SU-DHL-6 (cell line): Measurements from ENCODE around the gene DDX28.

ENCODE experiments used
- H2AFZ ChIP-seq: fragments of 200-600 bp; sonication (generic); 2 replicates; pipeline ENCODE4 v1.6.1; 2014; ENCODE audit warnings: low read depth, mild to moderate bottlenecking, moderate library complexity, mixed read lengths, antibody characterized with exemption, low read length; ENCODE audit not compliant: severe bottlenecking
- H3F3A ChIP-seq: fragments of 200-600 bp; shearing (Covaris generic); 2 replicates; pipeline ENCODE4 v1.6.0; 2016; ENCODE audit warnings: antibody characterized with exemption, mild to moderate bottlenecking; ENCODE audit not compliant: insufficient read depth
- H3K27ac ChIP-seq: fragments of 200-600 bp; sonication (generic); 2 replicates; pipeline ENCODE4 v1.5.1; 2016; ENCODE audit warnings: low read depth, mild to moderate bottlenecking, low read length, moderate library complexity, mixed read lengths
- H3K27me3 ChIP-seq: fragments of 200-600 bp; sonication (generic), shearing (Covaris generic); 2 replicates; pipeline ENCODE4 v1.6.0; 2014; ENCODE audit warnings: mild to moderate bottlenecking, low read length
- H3K36me3 ChIP-seq: fragments of 200-600 bp; sonication (generic); 2 replicates; pipeline ENCODE4 v1.6.1; 2014; ENCODE audit warnings: mild to moderate bottlenecking, low read length, mixed read lengths
- H3K4me2 ChIP-seq: fragments of 300-600, 200-600 bp; shearing (Covaris generic), sonication (generic); 2 replicates; pipeline ENCODE4 v1.6.0; 2014; ENCODE audit warnings: low read length, low read depth, mild to moderate bottlenecking; ENCODE audit not compliant: poor library complexity, severe bottlenecking
- H3K4me3 ChIP-seq: fragments of 200-600 bp; sonication (generic); 2 replicates; pipeline ENCODE4 v1.5.1; 2014; ENCODE audit warnings: antibody characterized with exemption, low read length, mild to moderate bottlenecking, mixed read lengths; ENCODE audit not compliant: insufficient read depth, poor library complexity, severe bottlenecking
- H3K79me2 ChIP-seq: fragments of 200-600 bp; sonication (generic); 2 replicates; pipeline ENCODE4 v1.6.1; 2014; ENCODE audit warnings: mild to moderate bottlenecking, low read length, moderate library complexity; ENCODE audit not compliant: insufficient read depth
- H3K9ac ChIP-seq: fragments of 200-600 bp; sonication (generic); 2 replicates; pipeline ENCODE4 v1.7.0; 2014; ENCODE audit warnings: mild to moderate bottlenecking, low read length
- H3K9me2 ChIP-seq: fragments of 200-600 bp; sonication (generic); replicated peaks from 2 replicates; pipeline ENCODE4 v1.6.1; 2014; ENCODE audit warnings: low read length; ENCODE audit not compliant: insufficient read depth
- H3K9me3 ChIP-seq: fragments of 200-600 bp; sonication (generic); 2 replicates; pipeline ENCODE4 v1.6.1; 2014; ENCODE audit warnings: low read length, mixed read lengths; ENCODE audit not compliant: insufficient read depth
- H4K20me1 ChIP-seq: fragments of 200-600 bp; sonication (generic); 2 replicates; pipeline ENCODE4 v1.6.1; 2014; ENCODE audit warnings: low read depth, mild to moderate bottlenecking, antibody characterized with exemption, low read length, moderate library complexity, mixed read lengths
- EZH2phosphoT487 ChIP-seq: fragments of 200-600 bp; sonication (generic), shearing (Covaris generic); conservative IDR thresholded peaks from 2 replicates; pipeline ENCODE4 v1.6.1; 2018; ENCODE audit warnings: mild to moderate bottlenecking, antibody characterized with exemption, low read length, moderate library complexity, mixed read lengths
- TF ChIP-seq, protein P1 (sequence below): fragments of 200-600 bp; sonication (generic); IDR thresholded peaks from one replicate; pipeline ENCODE4 v1.5.1; 2017; ENCODE audit warnings: antibody characterized with exemption, mild to moderate bottlenecking, low read length, moderate library complexity; ENCODE audit not compliant: insufficient read depth, poor library complexity, severe bottlenecking

The DDX28 gene

DNA sequence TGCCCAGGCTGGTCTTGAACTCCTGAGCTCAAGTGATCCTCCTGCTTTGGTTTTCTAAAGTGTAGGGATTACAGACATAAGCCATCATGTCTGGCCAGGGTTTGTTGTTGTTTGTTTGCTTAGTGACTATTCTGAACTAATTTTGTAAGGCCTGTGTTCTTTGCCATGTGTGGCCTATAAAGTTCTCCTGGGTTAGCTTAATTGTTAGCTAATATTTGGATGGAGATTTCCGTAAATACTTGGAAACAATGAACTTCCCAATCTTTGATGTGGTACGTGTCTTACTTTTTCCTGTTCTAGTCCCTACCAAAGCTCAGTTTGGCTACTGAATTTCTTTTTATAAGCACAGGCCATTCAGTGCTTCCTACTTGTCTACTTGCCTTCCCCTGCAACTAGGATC lies 25.0 kb upstream of the DDX28 start:
- no peaks in the 10 kb centered on the region for H3K79me2 ChIP-seq
- H3F3A ChIP-seq = 0 out of 2 replicates have a peak, but pooled peaks cover 5% of the 10 kb centered on the region
- H2AFZ ChIP-seq = no peak overlapping the region
- H3K9ac ChIP-seq = no peak overlapping the region
- no peaks in the 10 kb centered on the region for H4K20me1 ChIP-seq
- no peaks in the 10 kb centered on the region for H3K9me3 ChIP-seq
- H3K27ac ChIP-seq = no peak overlapping the region
- no peaks in the 10 kb centered on the region for H3K9me2 ChIP-seq
- H3K27me3 ChIP-seq = no peaks in the 10 kb centered on the region
- TF ChIP-seq EZH2phosphoT487 = no peak
- TF ChIP-seq, protein P1, sequence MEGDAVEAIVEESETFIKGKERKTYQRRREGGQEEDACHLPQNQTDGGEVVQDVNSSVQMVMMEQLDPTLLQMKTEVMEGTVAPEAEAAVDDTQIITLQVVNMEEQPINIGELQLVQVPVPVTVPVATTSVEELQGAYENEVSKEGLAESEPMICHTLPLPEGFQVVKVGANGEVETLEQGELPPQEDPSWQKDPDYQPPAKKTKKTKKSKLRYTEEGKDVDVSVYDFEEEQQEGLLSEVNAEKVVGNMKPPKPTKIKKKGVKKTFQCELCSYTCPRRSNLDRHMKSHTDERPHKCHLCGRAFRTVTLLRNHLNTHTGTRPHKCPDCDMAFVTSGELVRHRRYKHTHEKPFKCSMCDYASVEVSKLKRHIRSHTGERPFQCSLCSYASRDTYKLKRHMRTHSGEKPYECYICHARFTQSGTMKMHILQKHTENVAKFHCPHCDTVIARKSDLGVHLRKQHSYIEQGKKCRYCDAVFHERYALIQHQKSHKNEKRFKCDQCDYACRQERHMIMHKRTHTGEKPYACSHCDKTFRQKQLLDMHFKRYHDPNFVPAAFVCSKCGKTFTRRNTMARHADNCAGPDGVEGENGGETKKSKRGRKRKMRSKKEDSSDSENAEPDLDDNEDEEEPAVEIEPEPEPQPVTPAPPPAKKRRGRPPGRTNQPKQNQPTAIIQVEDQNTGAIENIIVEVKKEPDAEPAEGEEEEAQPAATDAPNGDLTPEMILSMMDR = no peak
- no peaks in the 10 kb centered on the region for H3K36me3 ChIP-seq
- H3K4me2 ChIP-seq = no peak overlapping the region
- H3K4me3 ChIP-seq = no peak overlapping the region

DNA sequence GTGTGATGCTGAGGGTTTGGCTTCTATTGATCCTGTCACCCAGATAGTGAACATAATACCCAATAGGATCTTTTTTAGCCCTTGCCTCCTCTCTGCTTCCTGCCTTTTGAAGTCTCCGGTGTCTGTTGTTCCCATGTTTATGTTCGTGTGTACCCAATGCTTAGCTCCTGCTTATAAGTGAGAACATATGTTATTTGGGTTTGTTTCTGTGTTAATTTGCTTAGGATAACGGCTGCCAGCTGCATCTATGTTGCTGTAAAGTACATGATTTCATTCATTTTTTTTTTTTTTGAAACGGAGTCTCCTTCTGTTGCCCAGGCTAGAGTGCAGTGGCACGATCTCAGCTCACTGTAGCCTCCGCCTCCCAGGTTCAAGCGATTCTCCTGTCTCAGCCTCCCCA lies 23.1 kb upstream of the DDX28 start:
- no peaks in the 10 kb centered on the region for H4K20me1 ChIP-seq
- no peak overlapping the region for H3K27ac ChIP-seq
- H3K36me3 ChIP-seq = no peaks in the 10 kb centered on the region
- H3K4me3 ChIP-seq = no peak overlapping the region
- H3K9ac ChIP-seq = no peak overlapping the region
- H3K9me2 ChIP-seq = no peaks in the 10 kb centered on the region
- H2AFZ ChIP-seq = no peak overlapping the region
- no peaks in the 10 kb centered on the region for H3K27me3 ChIP-seq
- TF ChIP-seq, protein P1 = no peak
- no peak for TF ChIP-seq EZH2phosphoT487
- 0 out of 2 replicates have a peak, but pooled peaks cover 5% of the 10 kb centered on the region for H3F3A ChIP-seq
- no peaks in the 10 kb centered on the region for H3K79me2 ChIP-seq
- H3K9me3 ChIP-seq = no peaks in the 10 kb centered on the region
- no peak overlapping the region for H3K4me2 ChIP-seq

DNA sequence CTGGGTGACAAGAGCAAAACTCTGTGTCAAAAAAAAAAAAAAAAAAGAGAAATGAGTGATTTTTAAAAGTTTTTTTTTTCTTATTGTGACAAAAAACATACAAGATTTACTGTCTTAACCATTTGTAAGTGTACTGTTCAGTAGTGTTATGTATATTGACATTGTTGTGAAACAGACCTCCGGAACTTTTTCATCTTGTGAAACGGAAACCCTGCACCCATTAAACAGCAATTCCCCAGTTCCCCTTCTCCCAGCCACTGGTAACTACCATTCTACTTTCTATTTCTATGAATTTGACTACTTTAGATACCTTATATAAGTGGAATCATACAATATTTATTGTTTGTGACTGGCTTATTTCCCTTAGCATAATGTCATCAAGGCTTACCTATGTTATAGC lies 18.8 kb upstream of the DDX28 start:
- TF ChIP-seq, protein P1 = no peak
- no peak for TF ChIP-seq EZH2phosphoT487
- Histone ChIP-seq H3F3A (0 out of 2 replicates have a peak, but pooled peaks cover 5% of the 10 kb centered on the region), H3K4me3 (no peak overlapping the region), H3K9me2 (no peaks in the 10 kb centered on the region), H3K9me3 (no peaks in the 10 kb centered on the region), H2AFZ (no peak overlapping the region), H3K4me2 (no peak overlapping the region), H3K79me2 (no peaks in the 10 kb centered on the region), H3K36me3 (no peaks in the 10 kb centered on the region), H3K27ac (no peak overlapping the region), H3K27me3 (no peaks in the 10 kb centered on the region), H3K9ac (no peak overlapping the region), H4K20me1 (no peaks in the 10 kb centered on the region)
